Stimulated activated CD4-positive, alpha-beta T cell treated with anti-CD3 and anti-CD28 coated beads, Interleukin-2, amount 100 ng/mL, for 4 hours (primary cell): ENCODE data around the gene IGHMBP2.

Experiments
- DNase-seq: peaks from one replicate; pipeline ENCODE4 v3.0.0-alpha.2; 2020; ENCODE audit warnings: low read depth

Gene IGHMBP2

DNA sequence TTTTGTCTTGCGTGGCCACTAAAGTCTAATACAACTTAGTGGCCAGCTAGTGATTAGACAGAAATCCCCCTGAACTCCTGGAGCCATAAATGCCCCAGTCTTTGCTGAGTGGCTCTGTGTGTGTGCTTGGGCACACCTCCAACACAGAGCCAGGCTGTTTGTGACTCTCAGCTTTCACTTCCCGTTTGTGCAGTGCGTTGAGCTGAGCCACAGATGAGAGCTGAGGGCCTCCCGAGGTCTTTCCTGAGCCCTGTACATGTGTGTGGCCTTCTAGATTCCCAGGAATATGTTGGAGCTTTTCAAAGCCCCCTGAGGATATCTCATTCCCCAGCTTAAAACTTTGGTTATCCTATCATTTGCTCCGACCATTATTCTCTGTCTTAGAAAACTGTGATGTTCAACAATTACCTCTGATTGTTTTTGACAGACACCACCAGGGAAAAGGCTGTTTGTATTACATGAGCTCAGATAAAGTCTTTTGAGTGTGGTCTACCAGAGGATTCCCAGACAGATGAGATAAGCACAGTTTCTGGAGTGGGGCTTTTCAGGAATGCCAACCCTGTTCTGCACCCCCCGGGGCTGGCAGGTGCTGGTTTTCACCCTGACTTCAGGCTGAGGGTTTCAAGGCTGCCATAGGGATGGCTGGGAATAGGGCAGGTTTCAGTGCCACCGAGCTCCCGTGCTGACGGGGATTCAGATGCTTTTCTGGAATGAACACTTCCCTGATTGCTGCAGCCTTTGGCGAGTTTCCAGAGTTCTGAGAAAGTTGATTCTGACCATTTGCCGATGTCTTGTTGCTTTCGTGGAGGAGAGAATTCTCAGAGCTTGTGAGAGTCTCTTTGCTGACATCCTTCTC, 23.8 kb downstream of the IGHMBP2 start:
- DNase-seq, result no peak

DNA sequence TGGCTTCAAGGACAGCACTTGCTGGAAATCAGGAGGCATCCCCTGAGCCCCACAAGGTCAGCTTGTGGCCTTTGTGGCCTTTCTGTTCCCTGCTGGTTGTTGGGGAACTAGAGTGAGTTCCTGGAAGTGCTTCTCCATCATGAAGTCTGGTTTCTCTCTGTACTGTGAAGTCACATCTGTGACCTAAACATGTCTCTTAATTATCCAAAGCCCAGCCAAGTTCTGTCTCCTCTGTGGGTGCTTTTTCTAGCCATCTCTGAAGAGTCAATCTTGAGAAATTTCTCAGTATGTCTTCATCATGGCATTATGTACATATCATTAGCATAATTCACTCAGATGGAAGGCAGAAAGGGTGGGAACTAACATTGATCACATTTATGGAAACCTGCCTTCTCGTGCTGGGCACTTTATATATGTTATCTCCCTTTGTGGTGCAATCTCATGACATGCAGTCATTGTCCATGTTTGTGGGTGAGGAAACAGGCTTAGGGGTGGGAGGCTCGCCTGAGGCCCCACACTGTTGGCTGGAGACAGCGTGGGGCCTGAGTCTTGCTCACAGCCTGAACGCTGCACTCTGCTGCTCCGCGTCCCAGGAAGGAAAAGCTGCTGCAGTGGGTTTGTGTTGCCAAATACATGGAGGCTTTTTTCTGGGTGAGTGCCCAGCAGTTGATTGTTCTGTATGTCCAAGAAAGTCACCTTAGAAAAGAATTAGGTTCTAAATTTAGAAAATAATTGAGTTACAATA, 24.6 kb downstream of the IGHMBP2 start:
- no peak for DNase-seq

DNA sequence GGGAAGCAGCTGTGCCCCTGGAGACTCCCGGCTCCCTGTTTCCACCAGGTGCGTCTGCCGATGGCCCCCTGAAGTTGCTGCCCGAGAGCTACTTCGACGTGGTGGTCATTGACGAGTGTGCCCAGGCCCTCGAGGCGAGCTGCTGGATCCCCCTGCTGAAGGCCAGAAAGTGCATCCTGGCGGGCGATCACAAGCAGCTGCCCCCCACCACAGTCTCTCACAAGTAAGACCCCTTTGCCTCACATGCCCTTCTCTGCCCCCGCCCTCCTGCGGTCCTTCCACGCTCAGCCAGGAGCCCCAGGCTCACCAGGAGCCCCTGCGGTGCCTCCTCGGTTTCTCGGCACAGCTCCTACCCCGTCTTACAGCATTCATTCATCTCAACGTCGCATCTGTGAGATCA, 25.4 kb downstream of the IGHMBP2 start:
- DNase-seq, result no peak

DNA sequence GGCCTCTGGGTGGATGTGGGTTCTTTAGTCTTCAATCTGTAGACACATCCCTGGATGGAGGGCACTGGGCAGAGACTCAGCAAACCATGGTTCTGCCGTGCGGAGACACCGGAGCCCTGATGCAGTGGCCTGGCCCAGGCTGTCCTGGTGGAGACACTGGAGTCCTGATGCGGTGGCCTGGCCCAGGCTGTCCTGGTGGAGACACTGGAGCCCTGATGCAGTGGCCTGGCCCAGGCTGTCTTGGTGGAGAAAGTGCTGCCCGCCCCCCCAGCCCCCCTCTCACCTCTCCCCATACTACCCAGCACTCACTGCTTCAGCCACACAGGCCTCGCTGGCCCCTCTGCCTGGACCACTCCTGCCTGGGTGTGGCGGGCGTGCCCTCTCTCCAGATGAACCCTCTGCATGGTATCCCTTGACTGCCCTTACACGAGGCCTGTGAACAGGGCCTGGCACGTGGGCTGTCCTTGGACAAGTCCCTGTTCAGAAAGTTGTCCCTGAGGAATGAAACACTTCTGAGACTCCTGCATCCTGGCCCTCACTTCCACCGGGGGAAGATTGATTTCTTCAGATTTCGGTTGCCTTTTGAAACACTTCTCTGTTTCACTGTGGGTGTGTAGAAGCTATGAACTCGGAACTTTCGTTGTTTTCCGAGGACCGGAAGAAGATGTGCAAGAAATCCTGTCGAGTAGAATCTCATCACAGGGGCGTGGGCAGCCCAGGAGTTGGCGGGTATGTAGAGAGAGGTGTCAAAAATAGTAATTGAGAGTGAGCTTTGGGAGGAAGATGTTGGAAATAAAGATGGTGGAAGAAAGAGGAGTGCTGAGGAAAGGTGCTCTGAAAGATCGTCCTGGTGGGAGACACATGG, 26.2 kb downstream of the IGHMBP2 start:
- no peak for DNase-seq

DNA sequence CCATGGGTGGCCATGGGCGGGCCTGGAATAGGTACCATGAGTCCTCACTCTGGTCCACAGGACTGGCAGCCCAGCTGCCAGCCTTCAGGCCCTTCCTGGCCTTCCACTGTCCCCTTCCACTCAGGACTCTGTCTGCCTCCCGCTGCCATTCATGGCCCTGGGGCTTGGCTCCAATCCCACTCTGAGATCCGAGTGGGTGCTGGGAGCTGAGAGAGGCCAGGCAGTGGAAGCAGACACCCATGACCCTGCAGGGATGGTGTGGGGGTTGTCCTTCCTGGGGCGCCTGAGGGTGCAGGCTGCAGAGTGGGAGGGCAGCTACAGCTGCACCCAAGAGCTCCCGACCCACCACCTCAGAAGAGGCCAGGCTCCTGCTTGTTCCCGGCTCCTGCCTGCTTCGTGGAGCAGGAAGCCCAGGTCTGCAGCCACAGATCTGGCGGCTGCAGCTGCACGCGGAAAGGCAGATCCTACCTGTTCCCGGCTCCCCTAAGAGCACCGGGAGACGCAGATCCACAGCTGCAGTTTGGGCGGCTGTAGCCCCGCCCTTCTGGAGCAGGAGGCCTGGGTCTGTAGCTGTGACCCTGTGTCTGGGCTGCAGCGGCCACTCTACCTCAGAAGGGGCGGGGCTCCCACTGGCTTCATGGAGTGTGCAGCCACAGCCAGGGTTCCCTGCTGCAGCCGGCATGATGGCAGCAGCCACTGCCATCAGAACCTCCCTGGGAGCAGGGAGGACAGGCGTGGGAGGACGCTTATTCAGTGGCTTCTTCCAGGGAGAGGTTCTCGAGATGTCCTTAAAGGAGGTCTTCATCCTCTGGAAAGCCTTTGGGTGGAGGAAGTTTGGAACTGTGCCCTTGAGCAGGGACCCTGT, 27.5 kb downstream of the IGHMBP2 start:
- no peak for DNase-seq

DNA sequence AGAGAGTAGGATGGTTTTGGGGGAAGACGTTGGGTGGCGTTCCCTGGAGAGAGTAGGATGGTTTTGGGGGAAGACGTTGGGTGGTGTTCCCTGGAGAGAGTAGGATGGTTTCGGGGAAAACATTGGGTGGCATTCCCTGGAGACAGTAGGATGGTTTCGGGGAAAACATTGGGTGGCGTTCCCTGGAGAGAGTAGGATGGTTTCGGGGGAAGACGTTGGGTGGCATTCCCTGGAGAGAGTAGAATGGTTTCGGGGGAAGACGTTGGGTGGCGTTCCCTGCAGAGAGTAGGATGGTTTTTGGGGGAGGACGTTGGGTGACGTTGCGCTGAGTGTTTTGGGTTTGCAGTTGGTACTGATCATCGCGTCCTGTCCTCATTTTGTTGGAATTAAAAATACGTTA, 28.2 kb downstream of the IGHMBP2 start:
- DNase-seq, result no peak

DNA sequence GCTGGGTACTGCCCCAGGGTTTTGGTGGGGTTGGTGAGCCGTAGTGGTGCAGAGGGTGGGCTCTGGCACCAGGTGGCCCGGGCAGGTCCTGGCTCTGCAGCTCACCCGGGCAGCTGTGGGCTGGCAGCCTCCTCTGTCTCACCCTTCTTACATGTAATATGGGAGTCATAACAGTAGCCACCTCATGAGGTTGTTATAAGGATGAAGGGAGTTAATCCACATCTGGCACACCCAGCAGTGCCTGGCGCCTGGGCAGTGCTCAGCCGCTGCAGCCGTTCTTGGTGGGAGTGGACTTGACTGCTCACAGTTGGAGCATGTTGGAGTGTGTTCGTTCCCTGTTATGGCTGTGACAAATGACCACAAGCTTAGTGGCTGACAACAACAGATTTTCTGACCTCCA, 28.7 kb downstream of the IGHMBP2 start:
- DNase-seq, result no peak

DNA sequence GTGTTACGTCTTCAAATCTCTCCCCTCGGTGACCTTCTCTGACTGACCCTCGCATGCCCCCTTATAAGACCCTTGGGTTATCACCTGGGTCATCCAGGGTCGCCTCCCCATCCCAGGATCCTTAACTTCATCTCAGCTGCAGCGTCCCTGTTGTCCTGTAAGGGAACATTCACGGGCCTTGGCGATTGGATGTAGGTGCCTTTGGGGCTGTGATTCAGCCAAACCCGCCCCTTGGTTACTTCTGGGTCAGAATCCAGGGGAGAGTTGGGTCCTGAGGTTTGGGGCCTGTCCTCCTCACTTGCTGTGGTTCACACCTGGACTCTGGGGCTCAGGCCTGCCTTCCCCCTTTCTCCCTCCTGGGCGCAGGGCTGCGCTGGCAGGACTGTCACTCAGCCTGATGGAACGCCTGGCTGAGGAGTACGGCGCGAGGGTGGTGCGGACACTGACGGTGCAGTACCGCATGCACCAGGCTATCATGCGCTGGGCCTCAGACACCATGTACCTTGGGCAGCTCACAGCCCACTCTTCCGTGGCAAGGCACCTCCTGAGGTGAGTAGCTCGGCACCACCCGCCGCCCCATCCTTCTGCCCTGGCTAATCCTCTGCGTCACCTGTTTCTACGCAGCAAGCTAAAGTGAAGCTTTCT, 29.4 kb downstream of the IGHMBP2 start:
- DNase-seq, result no peak

DNA sequence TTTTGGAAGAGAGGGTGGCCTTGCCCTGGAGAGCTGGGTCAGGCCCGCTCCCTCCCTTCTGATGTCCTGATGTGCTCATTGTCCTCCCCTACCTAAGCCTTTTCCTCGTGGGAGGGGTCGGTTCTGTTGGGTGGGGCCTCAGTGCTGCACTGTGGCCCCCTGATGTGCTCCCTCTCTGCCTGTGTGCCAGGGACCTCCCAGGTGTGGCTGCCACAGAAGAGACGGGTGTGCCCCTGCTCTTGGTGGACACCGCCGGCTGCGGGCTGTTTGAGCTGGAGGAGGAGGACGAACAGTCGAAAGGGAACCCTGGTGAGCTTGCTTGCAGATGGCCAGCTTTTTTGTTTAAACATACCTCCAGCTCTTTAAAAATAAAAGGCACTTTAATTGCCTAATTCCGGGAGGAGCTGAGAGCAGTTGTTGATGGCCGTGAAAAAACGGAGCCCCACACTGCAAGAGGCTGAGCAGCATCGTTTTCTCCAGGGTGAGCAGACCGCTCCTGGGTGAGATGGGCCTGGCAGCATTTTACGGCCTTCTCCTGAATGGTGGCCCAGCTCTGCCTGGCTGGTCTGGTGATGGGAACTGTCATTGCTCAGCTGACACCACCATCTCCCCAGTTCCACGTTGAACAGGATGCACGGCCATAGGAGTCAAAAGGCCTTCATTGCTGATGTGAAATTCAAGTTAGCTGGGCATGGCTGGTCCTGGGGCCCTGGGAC, 30.1 kb downstream of the IGHMBP2 start:
- DNase-seq, result no peak

DNA sequence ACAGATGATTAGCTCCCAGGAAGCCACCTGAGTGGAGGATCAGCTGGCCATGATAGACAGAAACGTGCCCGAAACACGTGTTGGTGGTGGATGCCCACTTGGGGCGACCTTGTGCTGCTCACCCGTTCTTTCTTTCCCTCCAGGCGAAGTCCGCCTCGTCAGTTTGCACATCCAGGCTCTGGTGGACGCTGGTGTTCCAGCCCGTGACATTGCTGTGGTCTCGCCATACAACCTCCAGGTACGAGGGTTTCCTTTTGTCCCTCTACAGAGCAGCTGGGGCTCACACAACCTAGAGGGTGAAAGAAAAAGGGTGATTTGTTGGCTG, 30.6 kb downstream of the IGHMBP2 start:
- DNase-seq, result no peak

DNA sequence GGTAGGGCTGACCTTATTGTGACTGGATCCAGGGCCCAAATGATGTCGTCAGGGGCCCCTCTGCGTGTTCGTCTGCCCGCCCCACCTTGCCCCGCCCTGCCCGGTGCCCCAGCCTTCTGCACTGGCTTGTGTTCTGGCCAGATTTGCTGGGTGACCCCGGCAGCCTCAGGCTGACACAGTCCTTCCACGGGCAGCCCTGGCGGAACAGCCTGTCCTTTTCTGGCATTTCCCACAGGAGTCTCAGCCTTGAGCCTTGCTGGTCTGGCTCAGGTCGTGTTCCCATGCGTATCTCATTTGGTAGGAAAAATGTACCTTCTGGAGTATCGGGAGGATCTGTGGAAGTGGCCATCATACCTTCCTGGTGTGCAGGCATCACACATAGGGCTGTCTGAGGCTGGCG, 31.0 kb downstream of the IGHMBP2 start:
- no peak for DNase-seq

DNA sequence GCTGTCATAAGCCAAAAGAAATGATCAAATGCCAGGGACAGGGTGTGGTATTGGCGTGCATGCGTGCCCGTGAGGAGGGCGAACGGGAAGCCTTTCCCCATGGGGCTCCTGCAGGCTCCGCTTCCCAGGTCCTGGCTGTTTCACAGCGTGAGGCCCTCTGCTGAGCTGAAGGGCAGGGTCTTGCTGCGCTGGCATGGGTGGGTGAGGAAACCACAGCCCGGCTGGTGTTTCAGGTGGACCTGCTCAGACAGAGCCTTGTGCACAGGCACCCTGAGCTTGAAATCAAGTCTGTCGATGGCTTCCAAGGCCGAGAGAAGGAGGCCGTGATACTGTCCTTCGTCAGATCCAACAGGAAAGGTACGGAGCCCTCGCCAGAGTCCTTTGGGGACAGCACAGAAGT, 31.4 kb downstream of the IGHMBP2 start:
- no peak for DNase-seq

DNA sequence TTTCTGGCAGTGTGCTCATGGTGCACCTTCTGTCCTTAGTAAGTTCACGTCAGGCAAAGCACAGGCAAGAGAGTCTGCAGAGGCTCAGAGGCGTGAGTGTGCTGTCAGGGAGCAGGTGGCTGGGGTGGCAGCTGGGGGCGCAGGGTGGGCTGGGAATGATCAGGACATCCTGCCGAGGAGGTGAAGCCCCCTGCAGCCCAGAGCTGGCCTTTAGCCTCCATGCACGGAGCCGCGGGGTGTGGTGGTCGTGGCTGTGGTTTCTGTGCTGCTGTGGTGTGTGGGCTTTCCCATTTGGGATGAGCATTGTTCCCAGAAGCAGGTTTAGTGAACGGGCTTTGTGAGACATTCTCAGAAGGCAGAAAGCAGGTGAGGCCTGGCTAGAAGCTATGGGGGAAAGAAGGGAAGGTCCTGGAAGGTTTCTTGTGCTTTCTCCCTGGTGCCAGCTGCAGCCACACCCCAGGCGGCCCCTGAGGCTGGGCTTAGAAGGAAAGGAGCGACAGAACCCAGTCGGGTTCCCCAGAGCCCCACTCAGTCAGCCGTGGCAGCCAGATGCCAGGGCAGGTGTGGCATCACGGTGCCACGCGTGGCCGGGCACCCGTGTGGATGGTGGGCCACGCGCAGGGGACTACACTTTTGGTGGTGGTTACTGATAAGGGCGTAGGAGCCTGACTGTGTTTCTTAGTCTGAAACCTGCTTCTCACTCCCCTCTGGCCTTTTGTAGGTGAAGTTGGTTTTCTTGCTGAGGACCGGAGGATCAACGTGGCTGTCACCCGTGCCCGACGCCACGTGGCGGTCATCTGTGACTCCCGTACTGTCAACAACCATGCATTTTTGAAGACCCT, 32.0 kb downstream of the IGHMBP2 start:
- DNase-seq, result no peak

DNA sequence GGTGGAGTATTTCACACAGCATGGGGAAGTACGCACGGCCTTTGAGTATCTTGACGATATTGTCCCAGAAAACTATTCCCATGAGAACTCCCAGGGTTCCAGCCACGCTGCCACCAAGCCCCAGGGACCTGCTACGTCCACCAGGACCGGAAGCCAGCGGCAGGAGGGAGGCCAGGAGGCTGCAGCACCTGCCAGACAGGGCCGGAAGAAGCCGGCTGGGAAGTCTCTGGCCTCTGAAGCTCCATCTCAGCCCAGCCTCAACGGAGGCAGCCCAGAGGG, 32.6 kb downstream of the IGHMBP2 start:
- DNase-seq, result no peak

DNA sequence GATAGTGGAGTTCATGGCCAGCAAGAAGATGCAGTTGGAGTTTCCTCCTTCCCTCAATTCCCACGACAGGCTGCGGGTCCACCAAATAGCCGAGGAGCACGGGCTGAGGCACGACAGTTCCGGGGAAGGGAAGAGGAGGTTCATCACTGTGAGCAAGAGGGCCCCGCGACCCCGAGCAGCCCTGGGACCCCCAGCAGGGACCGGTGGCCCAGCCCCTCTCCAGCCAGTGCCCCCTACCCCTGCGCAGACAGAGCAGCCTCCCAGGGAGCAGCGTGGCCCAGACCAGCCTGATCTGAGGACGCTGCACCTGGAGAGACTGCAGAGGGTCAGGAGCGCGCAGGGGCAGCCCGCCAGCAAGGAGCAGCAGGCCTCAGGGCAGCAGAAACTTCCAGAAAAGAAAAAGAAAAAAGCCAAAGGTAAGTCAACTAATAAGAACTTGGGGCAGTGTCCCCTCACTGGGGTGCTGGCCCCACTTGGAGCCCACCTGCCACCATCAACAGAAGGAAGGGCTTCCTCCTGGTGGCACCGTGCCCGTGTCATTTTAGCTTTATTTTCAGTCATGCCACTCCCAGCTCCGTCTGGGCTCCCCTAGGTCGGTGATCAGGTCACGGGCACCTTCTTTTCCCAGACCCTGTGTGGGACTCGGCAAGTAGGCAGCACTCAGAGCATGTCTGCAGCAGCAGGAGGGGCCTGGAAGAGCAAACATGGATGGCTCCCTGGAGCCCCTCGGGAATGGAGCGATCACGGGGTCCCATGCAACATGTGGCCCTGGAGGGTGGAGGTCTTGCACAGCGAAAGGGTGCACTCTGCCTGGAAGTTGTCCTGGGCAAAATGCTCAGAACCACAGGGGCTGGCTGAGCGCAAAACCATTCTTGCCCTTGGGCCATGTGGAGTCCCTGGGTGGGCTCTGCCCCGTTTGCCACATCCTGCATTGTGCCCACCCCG, 33.3 kb downstream of the IGHMBP2 start:
- no peak for DNase-seq

DNA sequence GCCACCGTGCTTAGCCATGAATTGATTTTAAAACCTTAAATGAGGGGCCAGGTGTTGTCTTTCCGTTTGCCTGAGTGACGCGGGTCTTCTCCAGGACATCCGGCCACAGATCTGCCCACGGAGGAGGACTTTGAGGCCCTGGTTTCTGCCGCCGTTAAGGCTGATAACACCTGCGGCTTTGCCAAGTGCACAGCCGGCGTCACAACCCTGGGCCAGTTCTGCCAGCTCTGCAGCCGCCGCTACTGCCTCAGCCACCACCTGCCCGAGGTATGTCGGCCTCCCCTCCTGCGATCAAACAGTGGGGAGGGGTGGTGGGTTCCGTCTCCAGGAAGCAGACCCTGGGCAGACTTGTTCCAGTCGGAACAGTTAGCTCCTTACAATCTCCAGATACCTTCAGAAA, 34.4 kb downstream of the IGHMBP2 start:
- no peak for DNase-seq

DNA sequence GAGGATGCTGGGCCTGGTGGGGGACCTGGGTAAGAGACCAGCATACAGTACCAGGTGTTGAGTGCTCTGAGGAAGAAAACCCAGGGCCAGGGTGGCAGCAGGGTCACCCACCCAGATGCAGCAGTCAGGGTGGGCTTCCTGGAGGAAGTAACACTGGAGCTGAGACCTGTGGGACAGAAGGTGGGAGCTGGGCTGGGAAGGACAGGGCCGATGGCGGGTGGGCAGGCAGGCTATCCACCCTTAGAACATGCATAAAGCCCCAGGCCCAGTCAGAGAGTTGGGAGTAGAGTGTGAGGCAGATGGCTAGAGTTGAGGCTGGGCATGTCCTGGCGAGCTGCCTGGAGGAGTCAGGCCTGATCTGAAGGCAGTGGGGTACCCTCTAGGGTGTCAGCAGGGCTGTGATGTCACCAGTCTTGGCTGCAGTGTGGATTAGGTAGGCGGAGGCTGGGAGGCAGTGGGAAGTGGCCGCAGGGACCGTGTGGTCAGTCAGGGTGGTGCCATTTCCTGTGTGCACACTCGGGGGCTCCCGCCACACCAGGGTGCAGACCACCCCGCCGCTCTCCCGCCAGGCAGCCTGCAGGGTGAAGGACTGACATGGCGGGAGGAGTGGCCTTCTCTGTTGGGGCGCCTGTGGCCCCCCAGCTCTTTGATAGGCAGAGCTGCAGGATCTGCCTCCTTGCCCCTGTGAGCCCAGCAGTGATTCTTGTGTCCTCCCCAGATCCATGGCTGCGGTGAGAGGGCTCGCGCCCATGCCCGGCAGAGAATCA, 35.3 kb downstream of the IGHMBP2 start:
- no peak for DNase-seq
